HG03159 (cell line): ENCODE data around the gene BAMBI.

ENCODE experiments used
- ATAC-seq: cut with Tn5 transposase; IDR thresholded peaks from one replicate; pipeline ENCODE4 v1.9.1; 2021; ENCODE audit warnings: mild to moderate bottlenecking, moderate library complexity; ENCODE audit not compliant: unreplicated experiment

Gene BAMBI

GRCh38 chr10:28674782-28675181 is 2.5 kb upstream of the BAMBI start:
- ATAC-seq, result no peak

- no peak for ATAC-seq
These were observed 874 bp upstream of the BAMBI start for GRCh38 chr10:28676326-28676967.

- peak; percentile 1 for ATAC-seq
These were observed 766 bp downstream of the BAMBI start for GRCh38 chr10:28677888-28678686.

GRCh38 chr10:28678687-28679457 is 1.6 kb downstream of the BAMBI start:
- ATAC-seq, result no peak

GRCh38 chr10:28679581-28680357 is 2.4 kb downstream of the BAMBI start:
- ATAC-seq, result no peak

- ATAC-seq, result no peak
These were observed 3.0 kb downstream of the BAMBI start for GRCh38 chr10:28680358-28680752.

GRCh38 chr10:28681291-28681763 is 4.0 kb downstream of the BAMBI start:
- no peak for ATAC-seq

- no peak for ATAC-seq
These were observed 4.8 kb downstream of the BAMBI start for GRCh38 chr10:28681928-28682750.

GRCh38 chr10:28684157-28684985 is 7.0 kb downstream of the BAMBI start:
- no peak for ATAC-seq

GRCh38 chr10:28684986-28685580 is 7.8 kb downstream of the BAMBI start:
- ATAC-seq, result no peak

- ATAC-seq, result no peak
These were observed 8.4 kb downstream of the BAMBI start for GRCh38 chr10:28685717-28686116.

GRCh38 chr10:28686835-28687682 is 9.7 kb downstream of the BAMBI start:
- ATAC-seq, result no peak

- no peak for ATAC-seq
These were observed 10.3 kb downstream of the BAMBI start for GRCh38 chr10:28687683-28688001.

GRCh38 chr10:28690545-28690944 is 13.2 kb downstream of the BAMBI start:
- no peak for ATAC-seq

- ATAC-seq, result no peak
These were observed 13.9 kb downstream of the BAMBI start for GRCh38 chr10:28691187-28691694.

- no peak for ATAC-seq
These were observed 14.7 kb downstream of the BAMBI start for GRCh38 chr10:28692050-28692449.

GRCh38 chr10:28694530-28694929 is 17.2 kb downstream of the BAMBI start:
- ATAC-seq, result no peak

- ATAC-seq, result no peak
These were observed 20.8 kb downstream of the BAMBI start for GRCh38 chr10:28698075-28698474.
